ENCODE results near the gene CCDC124.

CCDC124 gene

DNA sequence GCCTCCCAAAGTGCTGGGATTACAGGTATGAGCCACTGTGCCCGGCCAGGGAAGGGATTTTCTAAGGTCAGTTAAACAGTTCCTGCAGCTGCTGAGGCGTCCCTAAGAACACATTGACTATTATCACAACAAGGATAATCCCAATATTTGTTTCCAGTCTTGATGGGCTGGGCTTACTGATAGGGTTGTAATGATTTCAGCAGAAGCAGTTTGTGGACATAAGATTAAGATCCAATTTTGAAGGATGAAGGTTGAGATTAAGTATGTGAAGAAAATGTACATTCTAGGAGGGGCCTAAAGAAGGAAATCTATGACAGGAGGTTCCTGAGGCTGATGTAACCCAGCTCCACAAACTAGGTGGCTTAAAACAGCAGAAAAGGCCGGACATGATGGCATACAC lies 10.7 kb upstream of the CCDC124 start:
- TF ChIP-seq CTCF (IDR thresholded peaks at IDR 0.05; ENCODE audit: low read depth, low read length, missing control alignments), result no peak
- no peak for DNase-seq (ENCODE audit: low read depth)
- no peak overlapping the region for H3K4me3 ChIP-seq (ENCODE audit: low read depth, low read length)

- H3K4me3 ChIP-seq (ENCODE audit: low read depth, low read length), result no peak overlapping the region
- no peak for DNase-seq (ENCODE audit: low read depth)
- no peak for TF ChIP-seq CTCF (IDR thresholded peaks at IDR 0.05; ENCODE audit: low read depth, low read length, missing control alignments)
These were observed 6.8 kb upstream of the CCDC124 start for GRCh38 chr19:17926044-17926443.

GRCh38 chr19:17929056-17929455 lies 3.8 kb upstream of the CCDC124 start:
- TF ChIP-seq CTCF (IDR thresholded peaks at IDR 0.05; ENCODE audit: low read depth, low read length, missing control alignments), result no peak
- no peak overlapping the region for H3K4me3 ChIP-seq (ENCODE audit: low read depth, low read length)
- peak; percentile 56 for DNase-seq (ENCODE audit: low read depth)

DNA sequence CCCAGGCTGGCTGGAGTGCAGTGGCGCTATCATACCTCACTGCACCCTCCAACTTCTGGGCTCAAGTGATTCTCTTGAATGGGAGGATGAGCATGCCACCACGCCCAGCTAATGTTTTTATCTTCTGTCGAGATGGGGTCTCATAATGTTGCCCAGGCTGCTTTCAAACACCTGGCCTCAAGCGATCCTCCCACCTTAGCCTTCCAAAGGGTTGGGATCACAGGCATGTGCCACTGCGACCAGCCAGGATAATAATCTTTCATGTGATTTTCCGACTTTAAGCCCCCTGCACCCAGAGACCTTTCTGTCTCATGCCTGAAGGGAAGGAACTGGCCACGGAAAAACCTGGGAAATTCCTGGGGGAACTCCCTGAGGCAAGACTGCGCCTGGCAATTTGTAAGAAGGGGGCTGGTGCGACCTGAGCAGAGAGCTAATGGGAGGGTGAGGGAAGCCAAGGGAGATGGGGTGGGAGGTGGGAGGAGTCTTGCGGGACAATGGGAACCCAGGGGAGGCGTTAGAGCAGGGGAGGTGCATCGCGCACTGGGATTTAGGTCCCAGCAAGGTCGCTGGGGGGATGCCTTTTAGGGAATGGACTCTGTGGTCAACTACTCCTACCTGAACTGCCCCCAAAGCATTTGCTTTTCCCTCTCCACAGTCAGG lies 1.2 kb upstream of the CCDC124 start:
- peak overlapping the region; percentile 87; the same call in 1 of the 2 replicates for H3K4me3 ChIP-seq (ENCODE audit: low read depth, low read length)
- no peak for DNase-seq (ENCODE audit: low read depth)
- no peak for TF ChIP-seq CTCF (IDR thresholded peaks at IDR 0.05; ENCODE audit: low read depth, low read length, missing control alignments)

GRCh38 chr19:17933414-17934129 lies 757 bp downstream of the CCDC124 start:
- DNase-seq (ENCODE audit: low read depth), result no peak
- H3K4me3 ChIP-seq (ENCODE audit: low read depth, low read length), result peak overlapping the region; percentile 87
- TF ChIP-seq CTCF (IDR thresholded peaks at IDR 0.05; ENCODE audit: low read depth, low read length, missing control alignments), result no peak

DNA sequence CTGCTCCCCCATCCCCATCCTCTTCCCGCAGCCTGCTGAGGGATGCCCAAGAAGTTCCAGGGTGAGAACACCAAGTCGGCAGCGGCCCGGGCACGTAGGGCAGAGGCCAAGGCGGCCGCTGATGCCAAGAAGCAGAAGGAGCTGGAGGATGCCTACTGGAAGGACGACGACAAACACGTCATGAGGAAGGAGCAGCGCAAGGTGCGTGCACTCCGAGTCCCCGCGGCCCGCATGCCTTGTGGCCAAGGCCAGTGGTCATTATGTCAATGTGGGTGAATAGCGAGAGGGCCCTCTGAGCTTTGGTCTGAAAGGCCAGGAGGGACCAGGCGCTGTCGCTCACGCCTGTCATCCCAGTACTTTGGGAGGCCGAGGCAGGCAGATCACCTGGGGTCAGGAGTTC lies 3.6 kb downstream of the CCDC124 start:
- no peak overlapping the region for H3K4me3 ChIP-seq (ENCODE audit: low read depth, low read length)
- no peak for DNase-seq (ENCODE audit: low read depth)
- TF ChIP-seq CTCF (IDR thresholded peaks at IDR 0.05; ENCODE audit: low read depth, low read length, missing control alignments), result no peak

Measured in GM12864 (cell line).